ENCODE data around the gene RABGEF1.
"Not testable (repeated sequence)": the region's sequence is repeated elsewhere in the genome, so short reads cannot be mapped to it uniquely, and the experiment has no call there.

The RABGEF1 gene
- total RNA-seq = 10.1 reads per million, percentile 32 among the genes with 10 or more reads in this experiment

DNA sequence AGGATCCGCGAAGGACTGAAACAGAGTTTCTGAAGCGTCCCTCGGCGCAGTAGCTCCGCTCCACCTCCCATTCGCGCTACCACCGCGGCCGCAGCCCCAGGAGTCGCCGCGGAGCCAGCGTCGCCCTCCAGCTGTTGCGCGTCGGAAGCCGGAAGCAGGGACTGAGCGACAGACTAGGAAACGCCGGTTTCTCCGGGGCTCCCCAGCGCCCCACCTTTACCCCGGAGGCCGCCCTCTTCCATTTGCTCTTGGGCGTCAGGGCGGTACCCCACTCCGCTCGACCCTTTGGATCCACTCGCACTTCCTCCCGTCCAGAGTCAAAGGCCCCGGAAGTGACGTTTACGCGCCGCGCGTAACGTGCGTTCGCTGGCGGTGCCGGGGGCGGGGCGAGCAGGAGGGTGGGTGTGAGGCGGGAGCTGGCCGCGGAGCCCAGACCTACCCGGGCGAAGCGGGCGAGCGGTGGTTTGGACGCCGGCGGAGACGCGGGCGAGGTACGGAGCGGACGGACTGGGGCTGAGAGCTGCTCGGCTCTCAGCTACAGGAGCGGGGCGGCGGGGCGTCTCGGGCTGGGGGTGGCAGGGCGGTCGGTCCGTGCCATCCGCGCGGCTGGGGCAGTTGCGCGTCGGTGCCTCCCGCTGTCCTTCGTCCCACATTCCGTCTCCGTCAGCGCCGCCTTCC, at the start of gene RABGEF1:
TSS of gene RABGEF1 (plus strand) at position 432 of the 678 bp plus-strand sequence. CDS start 31,167 bp downstream, outside the sequence.
- peak; percentile 98 for DNase-seq

DNA sequence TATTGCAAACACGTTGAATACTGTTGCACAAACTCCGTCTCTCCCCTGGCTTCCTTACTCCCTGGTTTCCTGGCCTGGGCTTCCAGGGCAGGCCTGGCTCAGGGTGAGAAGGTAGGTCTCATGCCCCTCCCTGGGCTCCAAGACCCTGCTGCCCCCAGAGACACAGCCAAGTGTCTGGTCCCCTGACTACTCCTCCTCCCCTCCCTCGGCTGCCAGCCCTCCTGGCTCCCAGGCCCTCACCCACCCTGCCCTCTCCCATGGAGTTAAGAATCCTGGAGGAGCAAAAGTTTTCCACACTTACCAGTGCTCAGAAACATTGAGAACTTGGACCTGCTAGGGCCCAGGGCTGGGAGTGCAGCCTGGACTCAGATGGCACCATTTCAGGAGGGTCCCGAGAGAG, 47.2 kb upstream of the RABGEF1 start:
- DNase-seq = no peak

DNA sequence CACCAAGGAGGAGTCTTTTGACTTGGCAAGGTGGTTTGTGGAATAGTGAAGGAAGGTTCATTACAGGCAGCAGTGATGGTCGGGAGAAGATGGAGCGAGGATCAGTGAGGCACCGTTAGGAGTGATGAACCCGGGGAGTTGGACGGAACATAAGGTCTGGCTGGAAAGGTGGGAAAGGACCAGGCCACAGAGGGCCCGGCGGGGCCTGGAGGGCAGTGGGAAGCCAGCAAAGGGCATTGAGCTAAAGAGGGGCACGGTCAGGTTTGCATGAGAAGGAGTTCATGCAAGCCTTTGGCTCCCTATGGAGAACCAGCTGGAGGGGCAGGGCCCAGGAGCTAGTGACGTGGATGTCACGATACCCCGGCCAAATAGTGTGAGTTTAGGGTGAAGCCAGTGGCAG, 46.2 kb upstream of the RABGEF1 start:
- no peak for DNase-seq

DNA sequence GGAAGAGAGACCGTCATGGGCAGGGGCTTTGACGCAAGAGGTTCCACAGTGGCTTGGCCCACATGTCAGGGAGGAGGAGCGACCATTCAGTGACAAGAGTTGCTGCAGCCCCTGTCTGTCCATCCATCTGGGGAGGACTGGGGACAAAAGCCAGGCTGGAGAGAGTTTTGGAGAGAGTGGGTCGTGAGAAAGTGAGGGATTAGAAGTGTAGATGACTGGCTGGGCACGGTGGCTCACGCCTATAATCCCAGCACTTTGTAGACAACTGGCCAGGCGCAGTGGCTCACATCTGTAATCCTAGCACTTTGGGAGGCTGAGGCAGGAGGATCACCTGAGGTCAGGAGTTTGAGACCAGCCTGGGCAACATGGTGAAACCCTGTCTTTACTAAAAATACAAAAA, 45.1 kb upstream of the RABGEF1 start:
- not testable (repeated sequence) for DNase-seq

DNA sequence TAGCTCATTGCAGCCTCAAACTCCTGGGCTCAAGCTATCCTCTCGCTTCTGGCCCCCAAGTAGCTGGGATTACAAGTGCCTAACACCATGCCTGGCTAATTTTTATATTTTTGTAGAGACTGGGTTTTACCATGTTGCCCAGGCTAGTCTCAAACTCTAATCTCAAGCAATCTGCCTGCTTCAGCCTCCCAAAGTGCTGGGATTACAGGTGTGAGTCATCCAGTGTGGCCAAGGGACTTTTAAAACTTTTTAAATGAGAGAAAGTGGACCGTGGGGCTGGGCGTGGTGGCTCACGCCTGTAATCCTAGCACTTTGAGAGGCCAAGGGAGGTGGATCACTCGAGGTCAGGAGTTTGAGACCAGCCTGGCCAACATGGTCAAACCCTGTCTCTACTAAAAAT, 44.4 kb upstream of the RABGEF1 start:
- DNase-seq = not testable (repeated sequence)

DNA sequence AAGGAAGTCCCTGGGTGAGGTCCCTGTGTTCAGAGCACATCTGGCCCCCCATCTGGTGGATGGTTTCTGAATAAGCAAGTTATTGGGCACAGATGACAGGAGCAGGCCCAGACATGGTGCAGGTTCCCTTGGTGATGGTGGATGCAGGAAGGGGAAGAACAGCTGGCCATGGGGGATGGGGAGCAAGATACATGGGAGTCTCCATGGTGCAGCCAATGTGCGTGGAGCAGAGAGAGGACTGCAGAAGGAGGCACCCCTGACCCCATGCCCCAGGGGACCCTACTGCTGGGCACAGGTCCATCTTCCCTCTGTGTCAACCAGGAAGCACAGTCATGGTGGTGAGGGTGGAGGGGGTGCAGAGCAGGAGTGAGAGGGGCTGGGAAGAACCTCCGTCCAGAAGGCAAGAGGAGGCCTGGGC, 43.8 kb upstream of the RABGEF1 start:
- DNase-seq = no peak

DNA sequence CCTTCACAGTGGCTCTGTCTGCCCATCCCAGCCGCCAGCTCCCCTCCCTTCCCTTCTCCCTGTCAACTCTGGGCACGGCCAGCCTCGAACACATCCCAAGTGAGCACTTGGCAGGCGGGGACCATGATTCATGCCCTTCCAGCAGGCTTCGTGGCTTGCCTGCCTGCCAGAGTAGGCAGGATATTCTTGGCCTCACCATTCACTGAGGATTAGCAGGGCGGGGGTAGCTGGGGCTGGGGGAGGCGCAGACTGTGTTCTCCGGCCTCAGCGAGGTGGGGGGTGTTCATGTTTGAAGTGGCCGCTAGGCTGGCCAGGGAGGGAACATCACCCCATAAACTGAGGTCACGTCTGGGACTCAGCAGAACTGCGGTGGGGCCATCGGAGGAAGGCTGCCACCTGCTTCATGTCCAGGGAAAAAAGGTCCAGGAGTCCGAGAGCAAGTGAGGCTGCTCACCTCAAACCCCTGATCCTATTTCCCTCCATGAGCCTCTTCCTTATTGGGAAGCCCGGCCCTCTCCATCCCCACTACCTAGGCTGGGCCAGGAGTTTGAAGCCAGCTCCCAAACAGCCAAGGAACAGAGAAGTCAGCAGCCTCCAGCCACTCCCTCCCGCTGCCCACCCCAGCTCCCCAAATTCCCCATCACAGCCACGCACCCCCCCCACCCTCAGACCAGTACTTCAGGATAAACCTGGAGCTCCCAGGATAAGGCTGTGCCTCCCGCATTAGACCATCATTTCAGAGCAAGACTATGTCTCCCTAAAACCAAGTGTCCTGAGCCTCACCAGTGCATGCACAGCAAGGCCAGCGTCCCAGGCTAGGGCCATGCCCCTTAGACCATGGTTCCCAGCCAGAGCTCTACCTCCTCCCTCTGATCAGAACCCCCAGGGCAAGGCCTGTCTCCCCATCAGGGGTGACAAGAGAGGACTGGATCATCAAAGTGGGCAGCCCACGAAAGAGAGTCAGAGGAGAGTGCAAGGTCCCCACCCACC, 42.8 kb upstream of the RABGEF1 start:
- no peak for DNase-seq

DNA sequence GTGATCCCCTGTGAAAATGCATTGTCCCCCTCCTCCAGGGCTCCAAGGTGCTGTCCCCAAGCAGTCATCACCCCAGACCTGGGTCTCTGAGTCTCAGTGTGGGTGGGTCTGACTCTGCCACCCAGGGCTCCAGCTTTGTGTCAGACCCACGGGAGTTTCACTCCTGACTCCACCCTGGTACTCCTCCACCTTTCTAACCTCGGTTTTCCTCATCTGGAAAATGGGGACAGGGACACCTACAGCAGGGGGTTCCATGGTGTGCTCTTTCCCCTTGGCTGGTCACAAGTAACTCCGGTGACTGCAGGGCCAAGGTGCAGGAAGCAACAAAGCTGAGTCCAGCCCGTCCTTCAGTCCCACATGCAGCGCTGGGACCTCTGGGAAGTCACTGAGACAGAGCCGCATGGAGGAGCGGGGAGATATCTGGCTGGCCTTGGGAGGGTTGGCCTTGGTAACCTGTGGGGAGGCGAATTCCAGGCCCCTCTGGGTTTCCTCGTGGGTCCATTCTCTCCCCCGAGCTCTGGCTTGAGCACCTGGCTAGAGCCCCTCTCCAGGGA, 41.8 kb upstream of the RABGEF1 start:
- DNase-seq = no peak

DNA sequence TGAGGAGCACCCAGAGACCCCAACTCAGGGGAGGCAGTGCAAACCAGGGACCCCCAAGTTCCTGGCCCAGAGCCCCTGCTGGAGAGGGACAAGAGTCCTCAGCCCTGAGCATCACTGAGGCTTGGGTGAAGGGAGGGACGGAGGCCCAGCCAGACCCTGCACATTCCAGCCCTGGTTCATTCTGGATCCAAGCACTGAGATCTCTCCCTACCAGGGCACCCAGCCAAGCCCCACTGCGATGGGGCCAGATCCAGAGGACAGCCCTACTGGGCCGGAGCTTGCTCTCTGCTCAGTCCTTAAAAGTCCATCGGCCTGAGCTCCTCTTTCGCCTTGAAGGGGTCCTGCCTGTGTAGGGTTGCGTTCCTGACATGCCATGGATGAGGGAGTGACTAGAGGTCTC, 40.5 kb upstream of the RABGEF1 start:
- no peak for DNase-seq

DNA sequence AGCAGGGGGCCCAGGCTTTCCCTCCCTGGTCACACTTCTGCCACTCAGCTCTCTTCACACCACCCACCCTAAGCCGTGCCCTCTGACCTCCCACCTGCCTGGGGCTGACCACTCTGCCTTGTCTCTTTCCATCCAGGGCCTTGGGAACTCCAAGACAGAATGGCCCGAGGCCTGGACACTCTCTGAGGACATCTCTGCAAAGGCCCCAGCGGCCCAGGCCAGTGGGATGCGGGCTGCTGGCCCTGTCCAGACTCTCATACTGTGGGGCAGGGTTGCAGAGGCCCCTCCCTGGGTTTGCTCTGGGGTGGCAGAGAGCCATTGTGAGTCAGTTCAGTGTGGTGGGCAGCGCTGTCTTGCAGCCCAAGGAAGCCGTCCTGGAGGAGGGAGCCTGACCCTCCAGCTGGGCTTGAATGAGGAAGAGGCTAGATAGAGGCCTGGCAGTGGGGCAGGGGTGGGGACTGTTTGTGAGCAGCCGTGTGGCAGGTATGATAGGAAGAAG, 39.9 kb upstream of the RABGEF1 start:
- no peak for DNase-seq

DNA sequence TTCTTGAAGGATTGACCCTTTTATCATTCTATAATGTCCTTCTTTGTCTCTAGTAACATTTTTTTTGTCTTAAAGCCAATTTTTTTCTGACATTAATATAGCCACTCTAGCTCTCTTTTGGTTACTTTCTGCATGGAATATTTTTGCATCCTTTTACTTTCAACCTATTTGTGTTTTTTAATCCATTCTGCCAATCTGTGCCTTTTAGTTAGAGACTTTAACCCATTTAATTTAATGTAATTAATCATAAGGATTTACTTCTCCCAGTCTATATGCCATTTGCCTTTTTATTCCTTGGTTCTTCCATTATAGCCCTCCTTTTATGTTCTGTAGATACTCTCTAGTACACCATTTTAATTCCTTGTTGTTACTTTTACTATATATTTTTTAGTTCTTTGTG, 32.7 kb upstream of the RABGEF1 start:
- DNase-seq = no peak

DNA sequence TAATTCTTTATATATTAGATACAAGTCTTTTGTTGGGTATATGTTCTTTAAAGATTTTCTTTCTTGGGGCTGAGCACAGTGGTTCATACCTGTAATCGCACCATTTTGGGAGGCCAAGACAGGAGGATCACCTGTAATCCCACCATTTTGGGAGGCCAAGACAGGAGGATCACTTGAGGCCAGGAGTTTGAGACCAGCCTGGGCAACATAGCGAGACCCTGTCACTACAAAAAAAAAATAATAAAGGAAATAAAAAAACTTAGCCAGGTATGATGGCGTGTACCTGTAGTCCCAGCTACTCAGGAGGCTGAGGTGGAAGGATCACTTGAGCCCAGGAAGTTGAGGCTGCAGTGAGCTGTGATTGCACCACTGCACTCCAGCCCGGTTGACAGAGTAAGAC, 29.8 kb upstream of the RABGEF1 start:
- DNase-seq = not testable (repeated sequence)

DNA sequence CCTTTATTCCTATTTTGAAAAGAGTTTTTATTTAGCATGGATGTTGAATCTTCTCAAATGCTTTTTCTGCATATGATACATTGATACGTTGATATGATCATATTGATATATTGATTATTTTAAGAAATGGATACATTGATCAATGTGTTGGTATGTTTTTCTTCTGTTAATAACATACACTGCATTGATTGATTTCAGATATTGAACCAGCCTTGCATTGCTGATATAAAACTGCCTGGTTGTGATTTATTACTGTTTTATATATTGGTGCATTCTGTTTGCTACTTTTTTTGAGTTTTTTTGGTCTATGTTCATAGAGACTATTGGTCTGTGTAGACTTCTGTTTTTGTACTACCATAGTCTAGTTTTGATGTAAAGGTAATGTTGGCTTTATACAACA, 26.8 kb upstream of the RABGEF1 start:
- DNase-seq = no peak

DNA sequence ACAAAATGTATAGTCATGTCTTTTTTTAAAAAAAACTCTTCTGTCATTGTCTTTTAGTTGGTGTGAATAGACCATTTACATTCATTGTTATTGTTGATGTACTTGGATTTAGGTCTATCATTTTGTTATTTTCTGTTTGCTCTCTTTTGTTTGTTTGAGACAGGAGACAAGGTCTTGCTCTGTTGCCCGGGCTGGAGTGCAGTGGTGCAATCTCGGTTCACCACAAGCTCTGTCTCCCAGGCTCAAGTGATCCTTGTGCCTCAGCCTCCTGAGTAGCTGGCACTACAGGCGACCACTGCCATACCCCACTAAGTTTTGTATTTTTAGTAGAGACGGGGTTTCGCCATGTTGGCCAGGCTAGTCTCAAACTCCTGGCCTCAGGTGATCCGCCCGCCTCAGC, 23.9 kb upstream of the RABGEF1 start:
- not testable (repeated sequence) for DNase-seq

DNA sequence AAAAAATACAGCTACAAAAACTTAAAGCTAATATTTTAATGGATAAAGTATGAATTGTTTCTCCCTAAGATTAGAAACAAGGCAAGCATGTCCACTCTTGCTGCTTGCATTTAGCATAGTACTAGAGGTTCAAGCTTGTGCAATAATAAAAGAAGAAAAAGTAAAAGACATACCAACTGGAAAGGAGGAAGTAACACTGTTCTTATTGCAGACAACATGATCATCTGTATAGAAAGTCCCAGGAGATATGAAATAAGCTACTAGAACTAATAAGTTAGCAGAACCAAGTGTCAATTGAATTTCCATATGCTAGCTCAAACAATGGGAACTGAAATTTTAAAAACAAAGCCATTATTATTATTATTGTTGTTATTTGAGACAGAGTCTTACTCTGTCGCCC, 20.0 kb upstream of the RABGEF1 start:
- DNase-seq = no peak

DNA sequence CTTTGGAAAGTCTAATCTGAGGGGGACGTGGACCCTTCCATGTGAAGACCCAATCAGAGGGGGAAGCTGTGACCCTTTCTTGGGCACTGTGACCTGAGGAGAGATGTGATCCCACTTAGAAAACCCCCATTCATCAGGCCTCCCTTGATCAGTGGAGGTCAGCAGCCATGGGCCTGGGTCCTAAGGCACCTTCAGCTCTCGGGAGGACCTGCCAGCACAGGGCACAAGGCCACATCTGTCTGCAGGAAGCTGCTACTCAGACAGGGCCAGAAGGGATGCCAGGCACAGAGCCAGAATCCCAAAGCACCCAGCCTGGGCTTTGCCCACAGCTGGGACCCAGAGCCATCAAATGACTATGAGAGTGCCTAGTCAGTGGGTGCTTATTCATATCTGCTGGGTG, 14.7 kb upstream of the RABGEF1 start:
- no peak for DNase-seq

DNA sequence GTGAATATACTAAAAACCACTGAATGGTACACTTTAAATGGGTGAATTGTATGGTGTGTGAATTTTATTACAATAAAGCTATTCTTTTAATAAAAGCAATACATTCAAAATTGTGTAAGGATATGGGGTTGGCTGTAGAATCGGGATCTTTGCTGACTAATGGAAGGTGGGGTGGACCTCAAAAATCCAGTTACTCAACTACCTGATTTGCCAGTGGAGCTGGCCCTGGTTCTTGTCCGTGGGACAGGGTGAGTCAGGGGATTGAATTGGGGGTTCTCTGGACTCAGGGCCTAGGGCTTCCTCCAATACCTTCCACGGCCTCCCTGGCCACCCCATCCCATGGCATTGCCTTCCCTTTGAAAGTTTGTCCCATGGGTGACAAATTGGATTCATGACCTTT, 13.5 kb upstream of the RABGEF1 start:
- no peak for DNase-seq

DNA sequence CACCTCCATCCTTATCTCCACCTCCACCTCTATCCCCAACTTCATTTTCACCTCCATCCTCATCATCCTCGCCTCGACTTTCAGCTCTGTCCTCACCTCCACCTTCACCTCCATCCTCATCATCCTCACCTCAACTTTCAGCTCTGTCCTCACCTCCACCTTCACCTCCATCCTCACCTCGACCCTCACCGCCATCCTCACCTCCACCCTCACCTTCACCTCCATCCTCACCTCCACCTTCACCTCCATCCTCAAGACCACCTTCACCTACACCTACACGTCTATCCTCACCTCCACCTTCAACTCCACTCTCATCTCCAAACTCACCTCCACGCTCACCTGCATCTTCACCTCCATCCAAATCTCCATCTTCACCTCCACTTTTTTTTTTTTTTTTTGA, 12.0 kb upstream of the RABGEF1 start:
- DNase-seq = no peak

DNA sequence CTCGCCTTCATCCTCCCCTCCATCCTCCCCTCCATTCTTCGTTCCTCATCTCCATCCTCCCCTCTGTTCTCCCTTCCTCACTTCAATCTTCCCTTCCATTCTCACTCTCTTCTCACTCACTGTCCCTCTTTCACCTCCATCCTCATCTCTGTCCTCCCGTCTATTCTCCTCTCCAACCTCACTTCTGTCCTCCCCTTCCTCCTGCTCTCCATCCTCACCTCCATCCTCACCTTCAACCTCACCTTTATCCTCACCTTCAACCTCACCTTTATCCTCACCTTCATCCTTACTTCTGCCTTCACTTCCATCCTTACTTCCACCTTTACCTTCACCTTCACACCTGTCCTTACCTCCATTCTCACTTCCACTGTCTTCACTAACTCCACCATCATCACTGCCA, 11.3 kb upstream of the RABGEF1 start:
- no peak for DNase-seq

DNA sequence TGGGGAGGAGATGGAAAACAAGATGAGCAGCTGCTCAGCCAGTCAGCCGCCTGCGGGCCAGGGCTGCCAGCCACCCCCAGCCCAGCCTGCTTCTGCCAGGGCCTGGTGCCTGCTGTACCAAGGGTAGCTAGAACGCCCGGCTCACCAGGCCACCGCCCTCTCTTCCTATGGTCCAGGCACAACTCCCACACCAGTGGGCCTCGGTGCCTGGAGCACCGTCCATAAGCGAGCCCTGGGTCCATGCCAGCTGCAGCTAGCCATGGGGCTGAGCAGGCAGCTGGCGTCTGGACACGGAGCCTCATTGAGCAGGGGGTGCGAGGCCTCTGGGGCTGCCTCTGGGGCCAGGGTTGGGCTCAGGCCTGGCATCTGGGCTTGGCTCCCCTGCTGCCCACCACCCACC, 8.5 kb upstream of the RABGEF1 start:
- DNase-seq = no peak

DNA sequence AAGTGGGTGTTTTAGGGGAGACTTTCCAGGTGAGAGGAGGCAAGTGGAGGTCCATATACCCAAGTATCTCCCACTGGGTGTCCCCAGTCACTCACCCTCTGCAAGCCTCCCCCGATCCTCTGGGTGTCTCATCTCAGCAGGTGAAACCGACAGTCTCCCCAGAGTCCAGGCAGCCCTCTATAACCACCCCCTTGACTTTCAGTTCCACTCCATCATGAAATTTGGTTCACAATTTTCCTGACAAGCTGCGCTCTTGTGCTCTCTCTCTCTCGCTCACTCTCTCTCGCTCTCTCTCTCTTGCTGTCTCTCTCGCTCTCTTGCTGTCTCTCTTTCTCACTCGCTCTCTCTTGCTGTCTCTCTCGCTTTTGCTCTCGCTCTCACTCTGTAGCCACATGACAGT, 8.1 kb upstream of the RABGEF1 start:
- DNase-seq = no peak

DNA sequence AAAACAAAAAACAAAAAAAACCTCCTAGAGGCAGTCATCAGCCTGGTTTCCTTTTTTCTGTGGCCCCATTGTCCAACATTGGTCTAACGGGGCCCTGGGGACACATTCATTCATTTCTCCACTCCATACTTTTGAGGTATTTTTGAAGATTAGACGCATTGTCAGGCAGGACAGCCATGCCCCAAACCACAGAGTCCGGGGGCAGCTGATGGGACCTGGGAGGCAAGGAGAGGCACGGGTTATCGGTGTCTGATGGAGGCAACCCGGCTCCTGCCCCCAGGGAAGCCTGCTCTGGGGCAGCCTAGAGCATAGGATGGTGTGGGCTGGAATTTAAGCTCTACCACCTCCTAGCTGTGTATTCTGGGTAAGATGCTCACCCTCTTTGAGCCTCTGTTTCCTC, 6.5 kb upstream of the RABGEF1 start:
- DNase-seq = no peak

DNA sequence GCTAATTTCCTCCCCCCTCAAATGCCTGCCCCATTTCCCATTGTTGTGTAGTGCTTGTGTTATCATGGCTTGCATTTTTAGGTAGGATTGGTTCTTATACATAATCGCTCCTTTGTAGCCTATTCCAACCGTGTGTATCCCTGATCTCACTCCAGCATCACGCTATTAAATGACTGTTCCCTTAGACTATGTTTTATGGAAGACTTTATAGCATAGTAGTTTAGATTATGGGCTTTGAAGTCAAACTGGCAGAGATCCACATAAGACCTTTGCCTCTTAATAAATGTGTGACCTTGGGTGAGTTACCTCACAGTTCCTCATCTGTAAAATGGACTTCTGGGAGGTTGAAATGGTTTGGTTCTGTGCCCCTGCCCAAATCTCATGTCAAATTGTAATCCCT, 5.4 kb upstream of the RABGEF1 start:
- no peak for DNase-seq

DNA sequence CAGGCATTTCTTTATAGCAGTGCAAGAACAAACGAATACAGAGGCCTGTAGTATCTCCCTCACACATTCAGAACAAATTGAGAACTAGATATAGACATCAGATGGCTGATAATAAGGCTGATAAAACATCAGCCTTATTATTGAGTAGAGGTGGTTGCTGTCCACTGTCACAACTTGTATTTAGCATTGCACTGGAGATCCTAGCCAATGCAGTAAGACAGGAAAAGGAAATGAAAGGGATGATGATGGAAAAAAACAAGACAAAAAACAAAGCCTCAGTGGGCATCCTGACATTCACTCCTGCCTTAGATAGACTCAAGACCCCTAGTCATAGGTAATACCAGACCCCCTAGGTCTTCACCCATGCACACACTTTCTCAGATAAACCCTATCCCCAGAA, 4.7 kb upstream of the RABGEF1 start:
- DNase-seq = no peak
